Right lung (tissue), 5 donors: ENCODE data around the gene DDX42. TPM values are rescaled to one million over a fixed set of nuclear protein-coding genes. Genes with fewer than 3 reads are reported as not detected.
A peak's percentile ranks its signal among the peaks of the same experiment; 100 is the strongest.

Experiments
- DNase-seq, 2 donors: peaks; one replicate each; pipeline ENCODE4 v3.0.0-alpha.2; 2013
- polyA plus RNA-seq, 5 donors: library from polyadenylated mRNA; unstranded; fragments of 120-200 nt; gene quantifications; one replicate each; pipeline versions ENCODE4 v1.2.1 to v1.2.3, GENCODE V29; 2013; ENCODE audit warnings: inconsistent platforms in 1 of 5, low replicate concordance in 1 of 5; ENCODE audit not compliant: insufficient read length in 5 of 5, insufficient read depth in 1 of 5

DDX42 gene
- polyA plus RNA-seq, 5 donors = 169 to 235 (median 228) TPM

DNA sequence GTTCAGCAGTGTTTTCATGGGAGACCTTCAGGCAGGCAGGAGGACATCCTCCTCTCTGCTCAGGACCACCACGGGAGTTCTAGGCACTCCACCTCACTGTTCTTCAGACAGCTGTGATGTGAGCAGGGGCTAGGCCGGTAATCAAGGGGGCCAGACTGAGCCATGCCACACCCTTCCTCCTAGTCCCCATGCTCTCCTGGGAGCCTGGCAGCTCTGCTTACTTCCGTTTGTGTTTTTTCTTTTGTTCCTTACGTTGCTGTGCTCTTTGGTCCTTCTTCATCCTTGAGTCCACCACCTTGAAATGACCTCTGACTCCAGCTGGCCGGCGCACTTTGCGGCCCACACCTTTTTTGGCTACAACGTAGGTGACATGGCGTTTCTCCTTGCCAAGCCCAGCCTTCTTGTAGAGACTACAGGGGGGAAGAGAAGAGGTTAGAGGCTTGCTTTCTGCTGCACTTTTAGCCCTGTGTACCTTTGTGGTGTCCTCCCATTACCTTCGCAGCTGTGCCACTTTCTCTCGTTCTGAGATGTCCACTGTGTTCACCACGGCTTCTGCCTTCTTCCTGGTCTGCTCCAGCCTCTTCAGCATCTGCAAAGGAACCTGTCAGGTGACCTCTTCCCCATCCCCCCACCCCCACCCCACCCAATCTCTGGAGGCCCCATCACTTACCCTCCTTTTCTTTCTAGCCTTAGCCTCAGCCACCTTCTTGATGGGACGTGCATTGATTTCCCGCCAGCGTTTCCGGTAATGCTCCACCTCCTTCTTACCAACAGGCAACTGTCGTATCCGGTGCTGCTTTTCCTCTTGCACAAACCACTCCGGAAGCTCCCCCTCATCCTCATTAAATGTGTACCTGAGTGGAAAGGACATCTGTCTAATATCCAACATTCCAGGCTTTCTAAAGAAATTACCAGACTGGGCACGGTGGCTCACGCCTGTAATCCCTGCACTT lies 45.9 kb downstream of the DDX42 start:
- DNase-seq = no peak

DNA sequence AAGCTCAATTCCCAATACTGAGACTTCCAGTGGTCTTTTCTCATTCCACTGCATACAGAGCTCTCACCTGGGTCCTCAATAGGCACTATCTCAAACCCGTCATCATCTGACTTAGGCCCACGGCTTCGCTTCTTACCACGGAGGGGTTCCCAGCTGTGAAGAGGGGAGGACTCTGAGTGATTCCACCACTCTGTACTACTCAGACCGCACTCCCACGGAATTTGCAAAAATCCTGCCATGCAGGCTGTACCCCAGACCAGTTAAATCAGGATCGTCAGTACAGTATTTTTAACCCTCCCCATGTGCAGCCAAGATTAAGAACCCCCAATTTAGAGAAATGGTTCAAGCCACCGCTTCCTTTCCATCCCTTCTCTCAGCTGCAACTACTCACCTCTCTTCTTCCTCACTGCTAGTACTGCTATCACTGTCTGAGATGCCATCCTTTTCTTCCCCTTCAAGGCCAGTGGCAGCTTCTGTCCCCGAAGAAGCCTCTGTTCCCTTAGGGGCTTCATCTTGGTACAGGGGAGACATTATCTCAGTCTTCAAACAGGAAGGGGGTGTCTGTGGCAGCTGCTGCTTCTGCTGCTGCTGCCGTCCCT lies 47.1 kb downstream of the DDX42 start:
- DNase-seq = no peak

GRCh38 chr17:63821804-63822203 lies 47.8 kb downstream of the DDX42 start:
- DNase-seq = no peak

DNA sequence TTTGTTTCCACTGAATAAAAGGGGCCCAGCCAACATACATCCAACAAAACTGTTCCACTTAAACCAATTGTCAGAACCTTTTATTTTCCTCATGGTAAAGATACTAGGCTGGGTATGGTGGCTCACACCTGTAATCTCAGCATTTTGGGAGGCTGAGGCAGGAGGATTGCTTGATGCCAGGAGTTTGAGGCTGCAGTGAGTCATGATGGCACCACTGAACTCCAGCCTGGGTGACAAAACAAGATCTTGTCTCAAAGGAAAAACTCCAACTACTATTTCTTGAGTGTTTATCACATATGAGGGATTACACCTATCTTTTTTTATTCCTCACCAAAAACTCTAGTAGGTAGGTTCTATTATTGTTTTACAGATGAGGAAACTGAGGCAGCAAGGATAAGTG lies 48.6 kb downstream of the DDX42 start:
- DNase-seq = no peak

- no peak for DNase-seq
Observed at GRCh38 chr17:63823659-63824331, 49.8 kb downstream of the DDX42 start.

DNA sequence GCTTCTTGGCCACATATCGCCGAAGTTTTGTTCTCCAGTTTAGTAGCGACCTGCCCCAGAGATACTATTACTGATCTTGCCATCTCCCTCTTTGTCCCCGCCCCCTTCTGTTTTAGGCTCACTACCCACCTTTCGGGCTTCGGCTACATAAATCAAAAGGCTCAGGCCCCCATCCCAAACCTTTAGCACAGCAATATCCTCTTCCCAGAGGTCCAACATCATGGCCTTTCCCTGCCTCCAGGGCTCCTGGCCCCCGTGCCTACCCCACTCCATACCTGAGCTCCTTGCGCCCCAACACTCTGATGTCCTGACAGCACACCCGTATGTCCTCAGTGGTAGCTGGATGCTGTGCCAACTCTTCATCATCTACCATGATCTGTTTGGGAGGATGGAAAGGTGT lies 50.4 kb downstream of the DDX42 start:
- DNase-seq = no peak

DNA sequence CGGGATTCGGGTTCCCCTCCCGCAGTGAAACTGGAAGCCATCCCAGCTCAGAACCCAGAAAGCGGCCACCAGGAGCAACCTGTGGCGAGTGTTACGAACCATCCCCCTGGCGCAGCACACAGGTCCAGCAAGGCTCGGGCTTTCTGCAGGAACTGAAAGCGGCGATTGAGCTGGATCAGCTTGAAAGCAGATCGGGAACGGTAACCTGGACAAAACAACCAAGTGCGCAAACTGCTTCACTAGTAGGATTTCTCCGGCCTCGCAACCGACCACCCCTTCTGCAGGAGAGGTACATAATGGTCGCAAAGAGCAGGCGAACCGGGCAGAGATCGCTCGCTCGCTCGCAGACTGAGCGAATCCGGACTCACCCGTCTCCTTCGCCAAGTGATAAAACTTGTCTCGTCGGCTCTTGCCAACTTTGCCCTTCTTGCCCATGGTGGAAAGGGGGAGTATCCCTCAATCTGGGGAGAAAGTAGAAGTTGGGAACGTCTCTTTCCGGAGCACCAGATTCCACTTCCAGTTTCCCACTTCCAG lies 52.6 kb downstream of the DDX42 start:
- no peak for DNase-seq

GRCh38 chr17:63827002-63827800 lies 53.2 kb downstream of the DDX42 start, which contains the start of the genes FTSJ3 and PSMC5:
Gene FTSJ3 (minus strand): TSS chr17:63827663. CDS start chr17:63826902, 761 bp downstream.
Gene PSMC5 (plus strand): TSS chr17:63827431. CDS start chr17:63827491, 60 bp downstream.
- DNase-seq = peak; percentile 95 to 97

DNA sequence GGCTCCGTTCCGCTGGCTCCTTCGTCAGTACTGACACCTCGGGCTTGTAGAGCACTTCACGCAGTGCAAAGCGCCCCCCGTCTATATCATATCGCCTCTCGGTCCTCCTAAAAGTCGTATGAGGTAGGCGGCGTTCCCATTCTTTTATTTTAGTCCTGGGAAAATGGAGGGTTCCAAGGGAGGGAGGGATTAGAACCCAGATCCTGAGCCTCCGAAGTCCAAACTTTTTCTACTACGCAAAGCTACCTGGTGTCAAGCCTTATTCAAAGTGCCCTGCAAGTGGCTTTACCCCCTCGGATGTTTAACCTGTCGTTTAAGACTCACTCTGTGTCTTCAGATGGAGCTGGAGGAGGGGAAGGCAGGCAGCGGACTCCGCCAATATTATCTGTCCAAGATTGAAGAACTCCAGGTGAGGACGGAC lies 53.8 kb downstream of the DDX42 start:
- no peak for DNase-seq

DNA sequence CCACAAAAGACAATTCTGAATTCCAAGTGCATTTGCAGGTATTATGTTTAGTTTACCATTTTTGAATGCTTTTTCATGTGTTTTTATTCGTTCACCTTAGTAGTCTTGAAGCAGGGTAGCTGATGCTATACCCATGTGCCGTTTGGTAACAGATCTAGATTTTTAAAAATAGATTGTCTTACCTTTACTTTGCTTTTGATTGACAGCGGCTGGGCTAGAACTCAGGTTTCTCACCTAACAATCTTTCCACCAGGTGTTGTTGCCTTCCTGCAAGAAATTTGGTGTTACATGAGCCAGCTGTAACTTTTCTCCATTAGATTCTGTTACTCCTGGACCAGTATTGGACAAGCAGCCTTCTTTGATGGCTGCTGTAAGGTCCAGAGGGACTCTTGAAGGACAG lies 55.0 kb downstream of the DDX42 start:
- no peak for DNase-seq

GRCh38 chr17:63830278-63830677 lies 56.3 kb downstream of the DDX42 start:
- no peak for DNase-seq

- DNase-seq = no peak
Observed at GRCh38 chr17:63830904-63831491, 57.0 kb downstream of the DDX42 start.

- no peak for DNase-seq
Observed at GRCh38 chr17:63831505-63831904, 57.5 kb downstream of the DDX42 start.

DNA sequence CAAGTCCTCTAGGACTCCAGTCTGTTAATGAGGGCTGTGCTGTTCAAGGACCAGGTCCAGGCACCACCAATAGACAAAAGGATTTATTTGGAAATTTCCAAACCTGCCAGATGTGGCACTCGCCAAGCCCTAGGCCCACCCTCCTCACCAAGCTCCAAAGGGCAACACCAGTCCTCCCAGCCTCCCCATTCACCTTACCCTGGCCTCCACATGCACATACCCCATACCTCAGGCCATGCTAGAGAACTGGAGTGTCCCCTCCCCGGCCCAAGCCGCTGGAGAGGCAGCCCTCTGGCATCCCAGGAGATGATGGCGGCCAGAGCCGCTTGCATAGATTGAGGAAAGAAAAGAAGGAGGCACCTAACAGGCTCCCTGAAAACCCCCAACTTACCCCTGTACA lies 58.0 kb downstream of the DDX42 start:
- DNase-seq = no peak

DNA sequence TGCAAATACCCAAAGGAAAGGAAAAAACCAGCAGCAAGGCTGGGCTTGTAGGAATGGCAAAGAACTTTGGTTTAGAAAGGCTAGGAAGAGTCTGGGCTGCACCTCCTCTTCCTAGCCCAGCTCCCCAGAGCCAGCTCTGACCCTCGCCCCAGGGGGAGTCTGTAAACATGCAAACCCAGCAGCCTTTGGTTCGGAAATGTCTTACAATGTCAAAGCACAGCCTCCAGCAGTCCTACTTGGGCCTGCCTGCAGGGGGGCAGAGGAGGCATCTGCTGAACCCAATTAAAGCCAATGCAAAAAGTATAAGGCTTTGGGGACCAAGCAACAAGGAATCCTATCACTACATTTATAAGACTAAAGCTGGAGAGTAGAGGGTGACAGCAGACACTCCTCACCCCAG lies 58.5 kb downstream of the DDX42 start:
- DNase-seq = no peak

GRCh38 chr17:63833026-63833740 lies 59.2 kb downstream of the DDX42 start:
- DNase-seq = no peak

GRCh38 chr17:63833741-63834373 lies 59.9 kb downstream of the DDX42 start:
- no peak for DNase-seq

- DNase-seq = no peak
Observed at GRCh38 chr17:63834431-63835166, 60.6 kb downstream of the DDX42 start.

GRCh38 chr17:63835167-63835720 lies 61.3 kb downstream of the DDX42 start:
- DNase-seq = no peak
